Measurements from ENCODE around the gene OR5AP2.
"Not testable (repeated sequence)": the region's sequence is repeated elsewhere in the genome, so short reads cannot be mapped to it uniquely, and the experiment has no call there.

Gene OR5AP2

DNA sequence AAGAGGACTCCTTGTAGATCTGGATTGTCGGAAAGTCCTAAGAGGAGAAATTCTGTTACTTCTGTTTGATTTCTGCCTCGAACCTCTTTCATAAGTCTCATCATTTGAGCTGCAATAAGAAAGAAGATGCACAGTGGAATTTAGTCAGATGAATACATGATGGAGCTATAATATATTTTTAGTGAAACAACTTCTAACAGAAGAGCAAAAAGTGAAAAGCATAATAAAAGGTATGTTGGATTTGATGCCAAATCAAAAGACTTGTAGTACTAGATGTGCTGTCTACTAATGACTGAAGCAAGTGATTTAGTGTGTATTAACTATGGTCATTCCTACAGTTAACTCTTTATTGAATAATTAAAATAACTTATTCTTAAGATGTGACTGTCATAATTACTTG is at the start of gene OR5AP2:
OR5AP2 (minus strand) TSS at position 101 of the 400 bp plus-strand sequence; CDS start at position 101, 0 bp downstream.
- no peak for DNase-seq (ENCODE audit: low read depth)

GRCh38 chr11:56691179-56691578 is 48.9 kb upstream of the OR5AP2 start:
- not testable (repeated sequence) for DNase-seq (ENCODE audit: low read depth)

- DNase-seq (ENCODE audit: low read depth), result no peak
Measured at GRCh38 chr11:56688554-56689100, 46.4 kb upstream of the OR5AP2 start.

DNA sequence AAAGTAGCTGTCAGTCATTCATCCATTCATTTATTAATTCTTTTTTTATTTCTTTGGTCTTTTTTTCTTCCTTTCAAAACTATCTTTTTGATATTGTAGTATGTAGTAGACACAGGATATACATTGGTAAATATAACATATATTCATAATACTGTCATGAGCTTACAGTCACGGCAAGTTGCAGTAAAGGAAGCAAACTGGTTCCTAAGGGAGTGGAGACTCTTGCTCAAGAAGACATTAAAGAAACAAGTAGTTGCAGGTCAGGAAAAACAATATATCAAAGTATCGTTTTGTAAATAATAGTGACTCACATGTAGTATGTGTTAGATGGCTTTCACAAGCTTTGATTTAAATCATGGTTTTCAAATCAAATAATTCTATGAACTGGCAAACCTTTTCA is 28.7 kb upstream of the OR5AP2 start:
- no peak for DNase-seq (ENCODE audit: low read depth)

DNA sequence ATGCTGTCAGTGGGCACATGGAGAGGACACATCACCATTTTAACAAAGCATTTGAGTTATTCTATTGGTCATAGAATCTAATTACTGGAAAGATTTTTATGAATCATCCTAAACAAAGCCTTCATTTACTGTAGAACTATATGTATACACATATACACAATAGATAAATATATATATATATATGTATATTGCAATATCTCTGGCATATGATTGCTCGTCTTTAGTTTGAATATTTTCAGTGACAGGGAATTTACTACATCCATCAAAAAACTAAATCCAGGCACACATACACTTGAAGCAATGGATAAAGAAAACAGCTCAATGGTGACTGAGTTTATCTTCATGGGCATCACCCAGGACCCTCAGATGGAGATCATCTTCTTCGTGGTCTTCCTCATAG is 21.1 kb upstream of the OR5AP2 start, which contains the start of gene OR5AR1:
OR5AR1 (plus strand) TSS at position 301 of the 400 bp plus-strand sequence; CDS start at position 301, 0 bp downstream.
- no peak for DNase-seq (ENCODE audit: low read depth)

DNA sequence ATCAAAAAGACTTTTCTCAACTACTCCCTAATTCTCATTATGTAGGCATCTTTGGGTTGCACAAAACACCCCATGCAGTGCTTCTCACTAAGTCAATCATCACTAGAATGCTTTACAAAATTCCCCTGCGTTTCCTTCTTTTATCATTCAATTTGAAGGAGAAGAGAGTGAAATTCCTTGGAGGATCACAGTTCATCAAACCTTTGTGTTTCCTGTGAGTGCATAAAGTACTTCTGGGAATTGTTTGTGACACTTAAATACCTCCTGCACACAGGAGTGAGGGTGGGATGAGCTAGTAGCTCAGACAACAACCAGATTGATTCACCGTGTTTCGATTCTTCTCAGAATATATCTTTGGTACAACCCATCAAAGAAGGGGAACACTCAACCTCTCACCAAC is 17.5 kb upstream of the OR5AP2 start:
- DNase-seq (ENCODE audit: low read depth), result no peak

DNA sequence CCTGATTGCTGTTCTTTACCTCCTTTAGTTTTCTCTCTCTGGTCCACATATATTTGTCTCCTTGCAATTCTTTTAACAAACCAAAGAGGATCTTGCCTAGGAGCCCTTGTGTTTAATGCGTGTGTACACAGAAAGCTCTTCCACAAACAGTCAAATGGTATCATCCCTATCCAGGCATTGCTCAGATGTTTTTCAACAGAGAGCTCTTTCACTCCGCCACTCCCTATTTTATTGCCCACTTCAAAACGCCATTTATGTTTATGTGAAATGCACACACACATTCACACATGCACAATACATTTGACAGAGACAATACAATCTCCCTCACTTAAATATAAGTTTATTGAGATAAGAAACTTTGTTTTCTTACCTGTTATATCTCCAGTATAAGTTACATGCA is 4.7 kb downstream of the OR5AP2 start:
- DNase-seq (ENCODE audit: low read depth), result no peak

DNA sequence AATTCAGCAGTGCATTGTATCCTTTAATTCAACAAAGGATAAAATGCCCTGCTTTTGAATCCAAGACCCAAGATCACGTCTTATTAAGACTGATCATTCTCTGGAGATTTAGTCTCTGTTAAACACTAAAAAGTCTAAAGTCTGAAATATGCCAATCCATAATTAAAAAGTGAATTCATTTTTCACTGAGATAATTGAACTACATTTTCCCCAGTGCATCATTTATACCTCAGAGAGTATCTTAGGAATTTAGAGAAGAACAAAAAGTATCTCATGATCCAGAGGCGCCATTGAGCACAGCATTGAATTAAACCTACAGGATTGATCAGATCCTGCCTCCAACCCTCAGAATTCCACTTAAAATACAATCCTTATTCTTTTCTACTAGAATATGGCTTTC is 5.4 kb downstream of the OR5AP2 start:
- no peak for DNase-seq (ENCODE audit: low read depth)

DNA sequence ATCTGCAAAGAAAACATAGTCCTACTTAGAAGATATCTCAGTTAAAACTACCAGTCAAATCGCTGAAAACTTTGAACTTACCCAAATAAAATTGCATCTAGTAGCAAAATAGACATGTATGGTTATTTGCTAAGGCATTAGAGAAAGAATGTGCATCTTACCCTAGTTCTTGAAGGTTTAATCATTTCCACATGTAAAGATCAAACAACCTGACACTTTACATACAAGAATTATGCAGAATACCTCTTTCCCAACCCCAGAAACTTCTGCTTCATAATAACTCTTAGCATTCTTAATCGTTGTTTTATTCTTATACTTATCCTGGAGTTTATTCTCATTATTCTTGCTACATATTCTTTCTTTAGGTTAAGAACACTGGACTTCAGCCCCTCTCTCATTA is 9.9 kb downstream of the OR5AP2 start:
- DNase-seq (ENCODE audit: low read depth), result no peak

DNA sequence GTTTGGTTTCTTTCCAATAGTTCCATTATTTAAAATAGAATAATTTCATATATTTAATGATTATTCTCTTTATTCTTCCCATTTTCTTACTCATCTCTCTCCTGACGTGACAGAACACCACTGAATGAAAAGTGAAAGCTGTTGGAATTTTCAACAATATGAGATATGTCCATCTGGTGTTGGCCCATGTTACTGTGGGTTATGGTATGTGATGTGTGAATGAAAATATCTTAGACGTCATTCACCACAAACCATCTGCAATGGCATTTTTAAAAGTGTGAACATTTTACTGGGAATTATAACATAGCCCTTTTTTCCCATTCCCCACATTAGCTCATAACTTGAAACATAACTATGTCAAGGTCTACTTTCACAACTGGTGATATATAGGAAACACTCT is 16.3 kb downstream of the OR5AP2 start:
- DNase-seq (ENCODE audit: low read depth), result no peak

GRCh38 chr11:56624661-56625110 is 17.6 kb downstream of the OR5AP2 start:
- peak; percentile 51 for DNase-seq (ENCODE audit: low read depth)

DNA sequence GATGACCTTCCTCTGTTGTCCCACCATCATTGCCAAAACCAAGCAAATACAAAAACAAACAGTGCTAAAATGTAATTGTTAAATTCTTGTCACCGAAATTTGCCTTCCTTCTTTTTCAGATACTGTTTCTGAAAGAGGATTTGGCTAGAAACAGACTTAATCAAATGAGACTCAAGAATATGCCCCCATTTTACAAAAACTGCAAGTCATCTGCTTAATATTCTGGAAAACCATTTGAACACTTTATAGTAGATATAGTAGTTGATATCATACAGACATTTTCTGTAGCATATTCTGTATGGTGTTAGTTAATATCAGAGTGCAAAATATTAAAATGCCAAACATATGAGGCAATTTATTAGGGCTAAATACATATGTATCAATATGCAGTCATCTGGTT is 31.1 kb downstream of the OR5AP2 start:
- DNase-seq (ENCODE audit: low read depth), result no peak

DNA sequence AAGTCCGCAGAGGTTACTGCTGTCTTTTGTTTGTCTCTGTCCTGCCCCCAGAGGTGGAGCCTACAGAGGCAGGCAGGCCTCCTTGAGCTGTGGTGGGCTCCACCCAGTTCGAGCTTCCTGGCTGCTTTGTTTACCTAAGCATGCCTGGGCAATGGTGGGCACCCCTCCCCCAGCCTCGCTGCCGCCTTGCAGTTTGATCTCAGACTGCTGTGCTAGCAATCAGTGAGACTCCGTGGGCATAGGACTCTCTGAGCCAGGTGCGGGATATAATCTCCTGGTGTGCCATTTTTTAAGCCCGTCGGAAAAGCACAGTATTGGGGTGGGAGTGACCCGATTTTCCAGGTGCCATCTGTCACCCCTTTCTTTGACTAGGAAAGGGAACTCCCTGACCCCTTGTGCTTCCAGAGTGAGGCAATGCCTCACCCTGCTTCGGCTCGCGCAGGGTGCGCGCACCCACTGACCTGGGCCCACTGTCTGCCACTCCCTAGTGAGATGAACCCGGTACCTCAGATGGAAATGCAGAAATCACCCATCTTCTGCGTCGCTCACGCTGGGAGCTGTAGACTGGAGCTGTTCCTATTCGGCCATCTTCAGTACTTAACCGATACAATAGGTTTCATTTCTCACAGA is 50.0 kb downstream of the OR5AP2 start:
- DNase-seq (ENCODE audit: low read depth), result not testable (repeated sequence)

Data from iris pigment epithelial cell (primary cell).